ES-I3 (cell line): ENCODE data around the gene SBNO2.

ENCODE experiments used
- H3K36me3 ChIP-seq: 2 replicates; pipeline ENCODE4 v1.6.1; 2013; ENCODE audit warnings: mild to moderate bottlenecking, low read length, control low read depth, moderate library complexity; ENCODE audit not compliant: insufficient read depth
- H3K4me1 ChIP-seq: 2 replicates; pipeline ENCODE4 v1.6.1; 2013; ENCODE audit warnings: mild to moderate bottlenecking, control low read depth, low read length; ENCODE audit not compliant: insufficient read depth
- H3K9ac ChIP-seq: 2 replicates; pipeline ENCODE4 v1.6.1; 2013; ENCODE audit warnings: low read depth, mild to moderate bottlenecking, low read length, moderate library complexity
- H3K9me3 ChIP-seq: 2 replicates; pipeline ENCODE4 v1.6.1; 2013; ENCODE audit warnings: mild to moderate bottlenecking, low read length, moderate library complexity; ENCODE audit not compliant: control insufficient read depth, insufficient read depth

SBNO2 gene

GRCh38 chr19:1168572-1169410 lies 5.3 kb downstream of the SBNO2 start:
- peaks cover 34% of the 10 kb centered on the region for H3K4me1 ChIP-seq
- no peaks in the 10 kb centered on the region for H3K36me3 ChIP-seq
- H3K9ac ChIP-seq, result no peak overlapping the region
- H3K9me3 ChIP-seq, result no peaks in the 10 kb centered on the region

GRCh38 chr19:1167687-1168571 lies 6.1 kb downstream of the SBNO2 start:
- Histone ChIP-seq H3K9ac (no peak overlapping the region), H3K36me3 (no peaks in the 10 kb centered on the region), H3K4me1 (peaks cover 34% of the 10 kb centered on the region), H3K9me3 (no peaks in the 10 kb centered on the region)

- Histone ChIP-seq H3K36me3 (no peaks in the 10 kb centered on the region), H3K9ac (no peak overlapping the region), H3K9me3 (no peaks in the 10 kb centered on the region), H3K4me1 (peaks cover 29% of the 10 kb centered on the region)
Observed at GRCh38 chr19:1166872-1167573, 7.0 kb downstream of the SBNO2 start.

GRCh38 chr19:1164684-1165531 lies 9.2 kb downstream of the SBNO2 start:
- peaks cover 14% of the 10 kb centered on the region for H3K4me1 ChIP-seq
- no peaks in the 10 kb centered on the region for H3K9me3 ChIP-seq

GRCh38 chr19:1163934-1164683 lies 10.0 kb downstream of the SBNO2 start:
- Histone ChIP-seq H3K9ac (no peak overlapping the region), H3K4me1 (peaks cover 7% of the 10 kb centered on the region), H3K9me3 (no peaks in the 10 kb centered on the region), H3K36me3 (no peaks in the 10 kb centered on the region)

More at GRCh38 chr19:1164684-1165531, 9.2 kb downstream of the SBNO2 start:
- H3K36me3 ChIP-seq, result no peaks in the 10 kb centered on the region
- H3K9ac ChIP-seq, result no peak overlapping the region

- peaks cover 7% of the 10 kb centered on the region for H3K4me1 ChIP-seq
- no peaks in the 10 kb centered on the region for H3K36me3 ChIP-seq
- H3K9me3 ChIP-seq, result no peaks in the 10 kb centered on the region
- no peak overlapping the region for H3K9ac ChIP-seq
Observed at GRCh38 chr19:1163283-1163933, 10.7 kb downstream of the SBNO2 start.

GRCh38 chr19:1162404-1163282 lies 11.4 kb downstream of the SBNO2 start:
- H3K36me3 ChIP-seq, result no peaks in the 10 kb centered on the region
- peaks cover 7% of the 10 kb centered on the region for H3K4me1 ChIP-seq
- no peaks in the 10 kb centered on the region for H3K9me3 ChIP-seq
- H3K9ac ChIP-seq, result no peak overlapping the region

GRCh38 chr19:1161716-1162115 lies 12.4 kb downstream of the SBNO2 start:
- Histone ChIP-seq H3K9me3 (no peaks in the 10 kb centered on the region), H3K4me1 (peaks cover 2% of the 10 kb centered on the region), H3K36me3 (no peaks in the 10 kb centered on the region), H3K9ac (no peak overlapping the region)

- Histone ChIP-seq H3K4me1 (no peaks in the 10 kb centered on the region), H3K36me3 (no peaks in the 10 kb centered on the region), H3K9ac (no peak overlapping the region), H3K9me3 (no peaks in the 10 kb centered on the region)
Observed at GRCh38 chr19:1159864-1160595, 14.0 kb downstream of the SBNO2 start.

GRCh38 chr19:1158885-1159448 lies 15.1 kb downstream of the SBNO2 start:
- Histone ChIP-seq H3K9ac (no peak overlapping the region), H3K36me3 (no peaks in the 10 kb centered on the region), H3K9me3 (no peaks in the 10 kb centered on the region), H3K4me1 (no peaks in the 10 kb centered on the region)
